Measurements from ENCODE around the gene TMIGD3.

DNA sequence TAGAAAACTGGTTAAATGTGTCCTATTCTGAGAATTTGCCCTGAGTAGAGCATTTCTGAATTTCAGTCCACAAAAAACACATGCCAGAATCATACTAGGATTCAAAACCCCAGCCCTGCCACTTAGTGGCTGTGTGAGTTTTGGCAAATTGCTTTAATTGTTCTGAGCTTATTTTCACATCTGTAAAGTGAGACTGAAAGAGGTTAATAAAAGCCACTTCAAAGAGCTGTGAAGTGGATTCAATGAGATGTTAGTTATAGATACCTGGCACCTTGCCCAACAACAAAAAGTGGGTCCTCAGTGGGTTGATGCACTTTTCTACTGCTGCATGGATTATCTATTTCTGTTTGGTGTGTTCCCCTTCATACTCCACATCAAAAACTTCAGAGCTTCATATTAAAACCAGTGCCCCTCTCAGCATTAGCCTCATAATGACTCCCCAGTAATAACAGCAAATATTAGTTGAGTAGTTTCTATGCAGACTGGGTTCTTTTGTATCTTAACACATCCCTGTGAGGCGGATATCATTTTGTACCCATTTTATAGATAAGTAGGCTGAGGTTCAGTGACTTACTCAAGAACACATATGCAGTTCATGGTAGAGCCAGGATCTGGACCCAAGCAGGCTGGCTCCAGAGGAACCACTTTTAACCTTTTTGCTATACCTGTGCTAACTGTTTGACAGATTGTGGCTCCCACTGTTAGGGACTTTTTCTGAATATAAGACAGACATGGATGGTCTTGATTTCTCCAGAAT, 14.2 kb upstream of the TMIGD3 start:
- TF ChIP-seq, protein P1, sequence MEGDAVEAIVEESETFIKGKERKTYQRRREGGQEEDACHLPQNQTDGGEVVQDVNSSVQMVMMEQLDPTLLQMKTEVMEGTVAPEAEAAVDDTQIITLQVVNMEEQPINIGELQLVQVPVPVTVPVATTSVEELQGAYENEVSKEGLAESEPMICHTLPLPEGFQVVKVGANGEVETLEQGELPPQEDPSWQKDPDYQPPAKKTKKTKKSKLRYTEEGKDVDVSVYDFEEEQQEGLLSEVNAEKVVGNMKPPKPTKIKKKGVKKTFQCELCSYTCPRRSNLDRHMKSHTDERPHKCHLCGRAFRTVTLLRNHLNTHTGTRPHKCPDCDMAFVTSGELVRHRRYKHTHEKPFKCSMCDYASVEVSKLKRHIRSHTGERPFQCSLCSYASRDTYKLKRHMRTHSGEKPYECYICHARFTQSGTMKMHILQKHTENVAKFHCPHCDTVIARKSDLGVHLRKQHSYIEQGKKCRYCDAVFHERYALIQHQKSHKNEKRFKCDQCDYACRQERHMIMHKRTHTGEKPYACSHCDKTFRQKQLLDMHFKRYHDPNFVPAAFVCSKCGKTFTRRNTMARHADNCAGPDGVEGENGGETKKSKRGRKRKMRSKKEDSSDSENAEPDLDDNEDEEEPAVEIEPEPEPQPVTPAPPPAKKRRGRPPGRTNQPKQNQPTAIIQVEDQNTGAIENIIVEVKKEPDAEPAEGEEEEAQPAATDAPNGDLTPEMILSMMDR (IDR thresholded peaks at IDR 0.05): no peak
- no peak for TF ChIP-seq POLR2A (IDR thresholded peaks at IDR 0.05)
- no peak for TF ChIP-seq POLR2AphosphoS5 (IDR thresholded peaks at IDR 0.05)

Data from prostate gland (tissue), 2 donors.